ENCODE results near the gene STXBP3. TPM values are rescaled to one million over a fixed set of nuclear protein-coding genes. Genes with fewer than 3 reads are reported as not detected.

Gene STXBP3
- polyA plus RNA-seq, 2 of the 4 experiments (the other 2 are of a cell fraction), result 30.4 to 44.8 TPM

- TF ChIP-seq, protein P1, sequence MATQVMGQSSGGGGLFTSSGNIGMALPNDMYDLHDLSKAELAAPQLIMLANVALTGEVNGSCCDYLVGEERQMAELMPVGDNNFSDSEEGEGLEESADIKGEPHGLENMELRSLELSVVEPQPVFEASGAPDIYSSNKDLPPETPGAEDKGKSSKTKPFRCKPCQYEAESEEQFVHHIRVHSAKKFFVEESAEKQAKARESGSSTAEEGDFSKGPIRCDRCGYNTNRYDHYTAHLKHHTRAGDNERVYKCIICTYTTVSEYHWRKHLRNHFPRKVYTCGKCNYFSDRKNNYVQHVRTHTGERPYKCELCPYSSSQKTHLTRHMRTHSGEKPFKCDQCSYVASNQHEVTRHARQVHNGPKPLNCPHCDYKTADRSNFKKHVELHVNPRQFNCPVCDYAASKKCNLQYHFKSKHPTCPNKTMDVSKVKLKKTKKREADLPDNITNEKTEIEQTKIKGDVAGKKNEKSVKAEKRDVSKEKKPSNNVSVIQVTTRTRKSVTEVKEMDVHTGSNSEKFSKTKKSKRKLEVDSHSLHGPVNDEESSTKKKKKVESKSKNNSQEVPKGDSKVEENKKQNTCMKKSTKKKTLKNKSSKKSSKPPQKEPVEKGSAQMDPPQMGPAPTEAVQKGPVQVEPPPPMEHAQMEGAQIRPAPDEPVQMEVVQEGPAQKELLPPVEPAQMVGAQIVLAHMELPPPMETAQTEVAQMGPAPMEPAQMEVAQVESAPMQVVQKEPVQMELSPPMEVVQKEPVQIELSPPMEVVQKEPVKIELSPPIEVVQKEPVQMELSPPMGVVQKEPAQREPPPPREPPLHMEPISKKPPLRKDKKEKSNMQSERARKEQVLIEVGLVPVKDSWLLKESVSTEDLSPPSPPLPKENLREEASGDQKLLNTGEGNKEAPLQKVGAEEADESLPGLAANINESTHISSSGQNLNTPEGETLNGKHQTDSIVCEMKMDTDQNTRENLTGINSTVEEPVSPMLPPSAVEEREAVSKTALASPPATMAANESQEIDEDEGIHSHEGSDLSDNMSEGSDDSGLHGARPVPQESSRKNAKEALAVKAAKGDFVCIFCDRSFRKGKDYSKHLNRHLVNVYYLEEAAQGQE (IDR thresholded peaks at IDR 0.05), result no peak
- TF ChIP-seq ZNF302 (CRISPR knock-in tag; IDR thresholded peaks at IDR 0.05), result no peak
- TF ChIP-seq HEYL (CRISPR knock-in tag; IDR thresholded peaks at IDR 0.05), result no peak
These were observed 4.2 kb upstream of the STXBP3 start (continued) for GRCh38 chr1:108742253-108742652.

GRCh38 chr1:108745980-108746381, 493 bp upstream of the STXBP3 start:
- Histone ChIP-seq H3K4me2 (no peak overlapping the region), H3K27ac (peak overlapping the region in 1 of 2 experiments; percentile 57; a peak in 2 of 6 replicates), H3K9me3 (no peaks in the 10 kb centered on the region), H3K4me1 (0 out of 3 replicates have a peak, but pooled peaks cover 5% of the 10 kb centered on the region), H3K4me3 (no peak overlapping the region)
- DNase-seq (ENCODE audit: low read depth in 1 of 2, low spot score in 1 of 2) (no peak), ATAC-seq (no peak), FAIRE-seq (no peak)
- no peak for TF ChIP-seq CBX2 (IDR thresholded peaks at IDR 0.05; ENCODE audit: borderline replicate concordance, low read depth)
- TF ChIP-seq HEYL (CRISPR knock-in tag; IDR thresholded peaks at IDR 0.05), result no peak
- TF ChIP-seq, protein P1 (IDR thresholded peaks at IDR 0.05), result no peak
- TF ChIP-seq MAX (IDR thresholded peaks at IDR 0.05), result no peak
- no peak for TF ChIP-seq PBX3 (IDR thresholded peaks at IDR 0.05)
- no peak for TF ChIP-seq JUNB (IDR thresholded peaks at IDR 0.05)
- no peak for TF ChIP-seq BHLHE40 (IDR thresholded peaks at IDR 0.05; ENCODE audit: low read depth, low read length)
- no peak for TF ChIP-seq PHF8 (IDR thresholded peaks at IDR 0.05; ENCODE audit: borderline replicate concordance, low read depth)
- ChIA-PET CTCF (interaction anchor here (1.2 kb wide), 1 partner anchor 29 kb away, joined by 3 read pairs; no protein-coding TSS in a partner anchor), POLR2A (interaction anchor here (0.6 kb wide), 1 partner anchor 27 kb away, joined by 3 read pairs; no protein-coding TSS in a partner anchor)
- 68% methylated on average over 3 of the region's 3 CpGs for WGBS (ENCODE audit: missing lambda C conversion rate)

- 0 out of 3 replicates have a peak, but pooled peaks cover 5% of the 10 kb centered on the region for H3K4me1 ChIP-seq
- no peak for FAIRE-seq
- TF ChIP-seq MAFK (IDR thresholded peaks at IDR 0.05; ENCODE audit: partially characterized antibody) (peak; percentile 76), CHD4 (IDR thresholded peaks at IDR 0.05; ENCODE audit: borderline replicate concordance) (no peak), CTCF (IDR thresholded peaks at IDR 0.05) (no peak), RCOR1 (IDR thresholded peaks at IDR 0.05; ENCODE audit: low read depth, low read length) (no peak), JUNB (IDR thresholded peaks at IDR 0.05) (no peak), POLR2A (IDR thresholded peaks at IDR 0.05; ENCODE audit: low read length) (peak; percentile 37; the same call in 1 of the 2 replicates), JUN (IDR thresholded peaks at IDR 0.05) (peak; percentile 2 to 59; a peak in 2 of 5 replicates), EHMT2 (IDR thresholded peaks at IDR 0.05; ENCODE audit: low read depth) (no peak), HOXB5 (CRISPR knock-in tag; IDR thresholded peaks at IDR 0.05) (no peak)
- TF ChIP-seq, protein P2, sequence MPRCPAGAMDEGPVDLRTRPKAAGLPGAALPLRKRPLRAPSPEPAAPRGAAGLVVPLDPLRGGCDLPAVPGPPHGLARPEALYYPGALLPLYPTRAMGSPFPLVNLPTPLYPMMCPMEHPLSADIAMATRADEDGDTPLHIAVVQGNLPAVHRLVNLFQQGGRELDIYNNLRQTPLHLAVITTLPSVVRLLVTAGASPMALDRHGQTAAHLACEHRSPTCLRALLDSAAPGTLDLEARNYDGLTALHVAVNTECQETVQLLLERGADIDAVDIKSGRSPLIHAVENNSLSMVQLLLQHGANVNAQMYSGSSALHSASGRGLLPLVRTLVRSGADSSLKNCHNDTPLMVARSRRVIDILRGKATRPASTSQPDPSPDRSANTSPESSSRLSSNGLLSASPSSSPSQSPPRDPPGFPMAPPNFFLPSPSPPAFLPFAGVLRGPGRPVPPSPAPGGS (IDR thresholded peaks at IDR 0.05), result 0 out of 3 replicates have a peak, but pooled peaks have one; percentile 18
These were observed 837 bp downstream of the STXBP3 start for GRCh38 chr1:108747171-108747850.

More at GRCh38 chr1:108747171-108747850, 837 bp downstream of the STXBP3 start:
- ATAC-seq (peak; percentile 92 to 93), DNase-seq (ENCODE audit: low read depth in 1 of 2, low spot score in 1 of 2) (peak; percentile 72 to 88)
- ChIA-PET CTCF (interaction anchor here (0.7 to 1.3 kb wide), 3 partner anchors 11 to 151 kb away, joined by 3 read pairs; no protein-coding TSS in a partner anchor), POLR2A (interaction anchor here (0.6 to 1.0 kb wide), 5 partner anchors 15 to 187 kb away, joined by 3 to 18 read pairs (median 4); partner anchors contain the start of genes EEIG2 and PRPF38B)
- peak overlapping the region; percentile 68 for H3K4me2 ChIP-seq
- H3K27ac ChIP-seq, result peak overlapping the region; percentile 97
- peak overlapping the region; percentile 76 for H3K4me3 ChIP-seq
- H3K9me3 ChIP-seq, result no peaks in the 10 kb centered on the region
- 2% methylated on average over 11 of the region's 15 CpGs for WGBS (ENCODE audit: missing lambda C conversion rate)
